Left ventricle myocardium inferior (tissue), 1 donor: Measurements from ENCODE around the gene SCN10A. TPM values are rescaled to one million over a fixed set of nuclear protein-coding genes. Genes with fewer than 3 reads are reported as not detected.

Source experiments
- DNase-seq: peaks from one replicate; pipeline ENCODE4 v3.0.0-alpha.2; 2020
- H3K27ac ChIP-seq: fragments of 200-600 bp; replicated peaks from 2 replicates; pipeline ENCODE4 v1.8.0; 2021
- H3K27me3 ChIP-seq: fragments of 200-600 bp; 2 replicates; pipeline ENCODE4 v1.8.0; 2021; ENCODE audit warnings: low read depth
- H3K36me3 ChIP-seq: fragments of 200-600 bp; 2 replicates; pipeline ENCODE4 v1.8.0; 2021
- H3K4me1 ChIP-seq: fragments of 200-600 bp; 2 replicates; pipeline ENCODE4 v1.8.0; 2021
- H3K4me3 ChIP-seq: fragments of 200-600 bp; 2 replicates; pipeline ENCODE4 v1.8.0; 2021; ENCODE audit warnings: mild to moderate bottlenecking, moderate library complexity
- H3K9me3 ChIP-seq: fragments of 200-600 bp; replicated peaks from 2 replicates; pipeline ENCODE4 v1.8.0; 2021
- CTCF ChIP-seq: fragments of 200-600 bp; IDR thresholded peaks from 2 replicates; pipeline ENCODE4 v1.8.0; 2021; ENCODE audit warnings: antibody characterized with exemption, mild to moderate bottlenecking, borderline replicate concordance
- intact Hi-C: fragments of 100-400 bp; cut with micrococcal nuclease; formaldehyde crosslinking; loops from one replicate; pipeline ENCODE4 v1.11.0; 2022
- long read RNA-seq: library from polyadenylated mRNA; unstranded; transcript quantifications from one replicate; pipeline ENCODE4 v2.0.0, GENCODE V29; 2021
- total RNA-seq: library from RNA; stranded (reverse); fragmentation: NEBNext Ultra II Directional; extraction: Animal tissue kit (Norgen Biotek cat#: 25700); gene quantifications from one replicate; pipeline ENCODE4 v1.2.1, GENCODE V29; 2021
- donor health status: DM: no; HTN: yes; CAD: no; lungs with severe emphysema.

The SCN10A gene
- 0.19 TPM for total RNA-seq
- long read RNA-seq, partial matches to known transcripts, result 0 of 1 reads
- long read RNA-seq, other reads (novel, unspliced or antisense), result 1 of 1 reads

GRCh38 chr3:38816026-38816425, at the start of gene SCN10A:
Gene SCN10A (minus strand): TSS chr3:38816217. CDS start chr3:38794010, 22,207 bp downstream.
- no peak for TF ChIP-seq CTCF
- no peaks in the 10 kb centered on the region for H3K9me3 ChIP-seq
- no peaks in the 10 kb centered on the region for H3K4me1 ChIP-seq
- DNase-seq, result no peak
- H3K4me3 ChIP-seq, result no peak within 1 kb of the TSS
- intact Hi-C loops, result no loop called here
- peaks cover 20% of the 10 kb centered on the region for H3K27me3 ChIP-seq
- H3K27ac ChIP-seq, result no peak within 1 kb of the TSS
- no peaks in the 10 kb centered on the region for H3K36me3 ChIP-seq

- no peak overlapping the region for H3K27ac ChIP-seq
- H3K4me3 ChIP-seq, result no peak overlapping the region
- peaks cover 6% of the 10 kb centered on the region for H3K4me1 ChIP-seq
- H3K36me3 ChIP-seq, result no peaks in the 10 kb centered on the region
- intact Hi-C loops, result no loop called here
- no peak for DNase-seq
- H3K27me3 ChIP-seq, result no peaks in the 10 kb centered on the region
- TF ChIP-seq CTCF, result no peak
- peaks cover 11% of the 10 kb centered on the region for H3K9me3 ChIP-seq
These were observed 37.0 kb upstream of the SCN10A start for GRCh38 chr3:38853011-38853410.

- intact Hi-C loops, result loop anchor here (10.0 kb wide), 1 partner anchor 319 kb away; no protein-coding TSS in a partner anchor
- DNase-seq, result no peak
These were observed 27.9 kb upstream of the SCN10A start for GRCh38 chr3:38843898-38844297.

DNA sequence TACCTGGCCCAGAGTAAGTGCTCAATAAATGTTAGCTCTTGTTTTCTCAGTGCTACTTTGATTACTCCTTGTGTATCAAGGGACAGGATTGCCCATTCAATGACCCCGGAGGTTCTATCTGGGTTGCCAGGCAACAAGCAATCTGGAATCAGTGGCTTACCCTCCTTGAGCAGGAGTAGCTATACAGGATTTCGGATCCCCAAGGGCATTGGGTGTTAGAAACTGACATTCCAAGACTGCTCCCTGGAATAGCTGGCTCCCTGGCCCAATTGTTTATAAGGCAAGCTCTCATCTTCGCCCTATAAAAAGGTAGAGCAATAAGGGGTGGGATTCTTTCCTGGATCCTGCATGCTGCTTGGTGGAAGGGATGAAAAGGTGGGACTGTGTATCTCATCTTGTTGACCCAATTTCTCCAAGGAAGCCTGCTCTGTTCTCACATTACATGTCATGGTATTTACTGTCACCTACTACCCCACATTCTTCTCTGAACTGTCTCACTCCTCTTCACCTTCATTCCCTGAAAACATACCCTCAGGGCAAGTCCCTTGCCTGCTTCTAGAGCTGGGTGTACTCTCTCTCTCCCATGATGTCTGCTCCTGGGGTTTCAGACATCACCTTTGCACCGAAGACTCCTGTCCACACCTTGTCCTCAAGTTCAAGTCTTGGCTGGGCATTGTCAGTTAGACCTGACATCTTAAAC, 26.4 kb upstream of the SCN10A start:
- Histone ChIP-seq H3K27me3 (peaks cover 11% of the 10 kb centered on the region), H3K36me3 (no peaks in the 10 kb centered on the region), H3K27ac (no peak overlapping the region), H3K4me1 (no peaks in the 10 kb centered on the region), H3K9me3 (no peaks in the 10 kb centered on the region), H3K4me3 (no peak overlapping the region)
- no peak for TF ChIP-seq CTCF
- intact Hi-C loops, result loop anchor here (10.0 kb wide), 1 partner anchor 318 kb away; no protein-coding TSS in a partner anchor
- no peak for DNase-seq

More at GRCh38 chr3:38843898-38844297, 27.9 kb upstream of the SCN10A start:
- Histone ChIP-seq H3K27me3 (peaks cover 11% of the 10 kb centered on the region), H3K9me3 (no peaks in the 10 kb centered on the region), H3K36me3 (no peaks in the 10 kb centered on the region), H3K27ac (no peak overlapping the region), H3K4me3 (no peak overlapping the region), H3K4me1 (no peaks in the 10 kb centered on the region)
- peak; percentile 67 for TF ChIP-seq CTCF

- Histone ChIP-seq H3K4me1 (peaks cover under 1% of the 10 kb centered on the region), H3K4me3 (no peak overlapping the region), H3K36me3 (no peaks in the 10 kb centered on the region), H3K9me3 (no peaks in the 10 kb centered on the region), H3K27ac (no peak overlapping the region), H3K27me3 (peaks cover 11% of the 10 kb centered on the region)
- TF ChIP-seq CTCF, result peak; percentile 31
- no peak for DNase-seq
- intact Hi-C loops, result loop anchor here (10.0 kb wide), 1 partner anchor 316 kb away; no protein-coding TSS in a partner anchor
These were observed 25.0 kb upstream of the SCN10A start for GRCh38 chr3:38840987-38841386.
